Measurements from ENCODE around the gene MARS1.
"Not testable (repeated sequence)": the region's sequence is repeated elsewhere in the genome, so short reads cannot be mapped to it uniquely, and the experiment has no call there.

MARS1 gene

GRCh38 chr12:57513677-57514076 lies 25.8 kb downstream of the MARS1 start:
- H3K27ac ChIP-seq (ENCODE audit: low read depth, low read length); H3K9me3 ChIP-seq (ENCODE audit: control insufficient read depth, insufficient read depth, low read length); H3K9ac ChIP-seq (ENCODE audit: low read depth, low read length); H3K4me1 ChIP-seq (ENCODE audit: control insufficient read depth, insufficient read depth, low read length); H3K27me3 ChIP-seq (ENCODE audit: control insufficient read depth, insufficient read depth, low read length); H3K4me3 ChIP-seq (ENCODE audit: low read depth, low read length): not testable (repeated sequence)
- peaks cover 98% of the 10 kb centered on the region for H3K36me3 ChIP-seq (ENCODE audit: control insufficient read depth, insufficient read depth, low read length)

- not testable (repeated sequence) for H3K27me3 ChIP-seq (ENCODE audit: control insufficient read depth, insufficient read depth, low read length); H3K27ac ChIP-seq (ENCODE audit: low read depth, low read length); H3K4me3 ChIP-seq (ENCODE audit: low read depth, low read length); H3K9me3 ChIP-seq (ENCODE audit: control insufficient read depth, insufficient read depth, low read length); H3K9ac ChIP-seq (ENCODE audit: low read depth, low read length); H3K4me1 ChIP-seq (ENCODE audit: control insufficient read depth, insufficient read depth, low read length)
- H3K36me3 ChIP-seq (ENCODE audit: control insufficient read depth, insufficient read depth, low read length), result peaks cover 97% of the 10 kb centered on the region
Measured at GRCh38 chr12:57514246-57514645, 26.4 kb downstream of the MARS1 start.

GRCh38 chr12:57514720-57515407 lies 27.0 kb downstream of the MARS1 start:
- no peak overlapping the region for H3K27ac ChIP-seq (ENCODE audit: low read depth, low read length)
- H3K9ac ChIP-seq (ENCODE audit: low read depth, low read length), result no peak overlapping the region
- H3K36me3 ChIP-seq (ENCODE audit: control insufficient read depth, insufficient read depth, low read length), result peaks cover 95% of the 10 kb centered on the region
- no peak overlapping the region for H3K4me3 ChIP-seq (ENCODE audit: low read depth, low read length)
- H3K4me1 ChIP-seq (ENCODE audit: control insufficient read depth, insufficient read depth, low read length), result peaks cover 6% of the 10 kb centered on the region; the same call in 1 of the 2 replicates
- H3K9me3 ChIP-seq (ENCODE audit: control insufficient read depth, insufficient read depth, low read length), result no peaks in the 10 kb centered on the region
- no peaks in the 10 kb centered on the region for H3K27me3 ChIP-seq (ENCODE audit: control insufficient read depth, insufficient read depth, low read length)

GRCh38 chr12:57515408-57515933 lies 27.6 kb downstream of the MARS1 start:
- Histone ChIP-seq H3K36me3 (ENCODE audit: control insufficient read depth, insufficient read depth, low read length) (peaks cover 88% of the 10 kb centered on the region), H3K4me1 (ENCODE audit: control insufficient read depth, insufficient read depth, low read length) (peaks cover 6% of the 10 kb centered on the region; the same call in 1 of the 2 replicates), H3K9ac (ENCODE audit: low read depth, low read length) (no peak overlapping the region)

GRCh38 chr12:57515934-57516541 lies 28.2 kb downstream of the MARS1 start:
- H3K27ac ChIP-seq (ENCODE audit: low read depth, low read length), result no peak overlapping the region
- no peaks in the 10 kb centered on the region for H3K27me3 ChIP-seq (ENCODE audit: control insufficient read depth, insufficient read depth, low read length)
- peaks cover 83% of the 10 kb centered on the region for H3K36me3 ChIP-seq (ENCODE audit: control insufficient read depth, insufficient read depth, low read length)
- H3K4me3 ChIP-seq (ENCODE audit: low read depth, low read length), result no peak overlapping the region
- peaks cover 6% of the 10 kb centered on the region; the same call in 1 of the 2 replicates for H3K4me1 ChIP-seq (ENCODE audit: control insufficient read depth, insufficient read depth, low read length)
- no peak overlapping the region for H3K9ac ChIP-seq (ENCODE audit: low read depth, low read length)
- H3K9me3 ChIP-seq (ENCODE audit: control insufficient read depth, insufficient read depth, low read length), result no peaks in the 10 kb centered on the region

More at GRCh38 chr12:57515408-57515933, 27.6 kb downstream of the MARS1 start:
- Histone ChIP-seq H3K9me3 (ENCODE audit: control insufficient read depth, insufficient read depth, low read length) (no peaks in the 10 kb centered on the region), H3K27me3 (ENCODE audit: control insufficient read depth, insufficient read depth, low read length) (no peaks in the 10 kb centered on the region), H3K27ac (ENCODE audit: low read depth, low read length) (no peak overlapping the region), H3K4me3 (ENCODE audit: low read depth, low read length) (no peak overlapping the region)

GRCh38 chr12:57516617-57517153 lies 28.8 kb downstream of the MARS1 start:
- H3K36me3 ChIP-seq (ENCODE audit: control insufficient read depth, insufficient read depth, low read length), result peaks cover 76% of the 10 kb centered on the region
- H3K4me1 ChIP-seq (ENCODE audit: control insufficient read depth, insufficient read depth, low read length), result peaks cover 11% of the 10 kb centered on the region
- H3K27me3 ChIP-seq (ENCODE audit: control insufficient read depth, insufficient read depth, low read length), result no peaks in the 10 kb centered on the region
- no peaks in the 10 kb centered on the region for H3K9me3 ChIP-seq (ENCODE audit: control insufficient read depth, insufficient read depth, low read length)
- no peak overlapping the region for H3K27ac ChIP-seq (ENCODE audit: low read depth, low read length)
- H3K9ac ChIP-seq (ENCODE audit: low read depth, low read length), result no peak overlapping the region
- H3K4me3 ChIP-seq (ENCODE audit: low read depth, low read length), result no peak overlapping the region

GRCh38 chr12:57517187-57517586 lies 29.3 kb downstream of the MARS1 start:
- H3K27me3 ChIP-seq (ENCODE audit: control insufficient read depth, insufficient read depth, low read length), result no peaks in the 10 kb centered on the region
- H3K36me3 ChIP-seq (ENCODE audit: control insufficient read depth, insufficient read depth, low read length), result peaks cover 71% of the 10 kb centered on the region
- H3K4me3 ChIP-seq (ENCODE audit: low read depth, low read length), result no peak overlapping the region
- no peak overlapping the region for H3K9ac ChIP-seq (ENCODE audit: low read depth, low read length)
- peaks cover 15% of the 10 kb centered on the region for H3K4me1 ChIP-seq (ENCODE audit: control insufficient read depth, insufficient read depth, low read length)
- no peak overlapping the region for H3K27ac ChIP-seq (ENCODE audit: low read depth, low read length)
- H3K9me3 ChIP-seq (ENCODE audit: control insufficient read depth, insufficient read depth, low read length), result no peaks in the 10 kb centered on the region

- 0 out of 2 replicates have a peak overlapping the region, but pooled peaks have one; percentile 7 for H3K4me3 ChIP-seq (ENCODE audit: low read depth, low read length)
- H3K36me3 ChIP-seq (ENCODE audit: control insufficient read depth, insufficient read depth, low read length), result peaks cover 66% of the 10 kb centered on the region
- peaks cover 15% of the 10 kb centered on the region for H3K4me1 ChIP-seq (ENCODE audit: control insufficient read depth, insufficient read depth, low read length)
- H3K27me3 ChIP-seq (ENCODE audit: control insufficient read depth, insufficient read depth, low read length); H3K27ac ChIP-seq (ENCODE audit: low read depth, low read length); H3K9me3 ChIP-seq (ENCODE audit: control insufficient read depth, insufficient read depth, low read length); H3K9ac ChIP-seq (ENCODE audit: low read depth, low read length): not testable (repeated sequence)
Measured at GRCh38 chr12:57517718-57518117, 29.9 kb downstream of the MARS1 start.

- Histone ChIP-seq H3K9ac (ENCODE audit: low read depth, low read length) (no peak overlapping the region), H3K27ac (ENCODE audit: low read depth, low read length) (no peak overlapping the region), H3K4me1 (ENCODE audit: control insufficient read depth, insufficient read depth, low read length) (peaks cover 15% of the 10 kb centered on the region), H3K9me3 (ENCODE audit: control insufficient read depth, insufficient read depth, low read length) (no peaks in the 10 kb centered on the region), H3K27me3 (ENCODE audit: control insufficient read depth, insufficient read depth, low read length) (no peaks in the 10 kb centered on the region), H3K36me3 (ENCODE audit: control insufficient read depth, insufficient read depth, low read length) (peaks cover 60% of the 10 kb centered on the region), H3K4me3 (ENCODE audit: low read depth, low read length) (peak overlapping the region; percentile 92; the same call in 1 of the 2 replicates)
Measured at GRCh38 chr12:57518176-57518919, 30.5 kb downstream of the MARS1 start.

GRCh38 chr12:57518920-57519795 lies 31.3 kb downstream of the MARS1 start:
- H3K27ac ChIP-seq (ENCODE audit: low read depth, low read length), result peak overlapping the region; percentile 99

More at GRCh38 chr12:57518920-57519795, 31.3 kb downstream of the MARS1 start:
- peaks cover 20% of the 10 kb centered on the region for H3K4me1 ChIP-seq (ENCODE audit: control insufficient read depth, insufficient read depth, low read length)
- no peaks in the 10 kb centered on the region for H3K27me3 ChIP-seq (ENCODE audit: control insufficient read depth, insufficient read depth, low read length)
- peak overlapping the region; percentile 92 for H3K4me3 ChIP-seq (ENCODE audit: low read depth, low read length)
- H3K36me3 ChIP-seq (ENCODE audit: control insufficient read depth, insufficient read depth, low read length), result peaks cover 52% of the 10 kb centered on the region
- H3K9ac ChIP-seq (ENCODE audit: low read depth, low read length), result peak overlapping the region; percentile 93
- H3K9me3 ChIP-seq (ENCODE audit: control insufficient read depth, insufficient read depth, low read length), result no peaks in the 10 kb centered on the region
